ENCODE measurements around the gene CNTNAP4. TPM values are rescaled to one million over a fixed set of nuclear protein-coding genes. Genes with fewer than 3 reads are reported as not detected.

Gene CNTNAP4
- polyA plus RNA-seq, 3 donors, result not detected

GRCh38 chr16:76456016-76456415 is 178.8 kb downstream of the CNTNAP4 start:
- WGBS (ENCODE audit: insufficient coverage), result no CpG with 5 or more reads among the region's 5 CpGs
- TF ChIP-seq CTCF (IDR thresholded peaks at IDR 0.05), result no peak

DNA sequence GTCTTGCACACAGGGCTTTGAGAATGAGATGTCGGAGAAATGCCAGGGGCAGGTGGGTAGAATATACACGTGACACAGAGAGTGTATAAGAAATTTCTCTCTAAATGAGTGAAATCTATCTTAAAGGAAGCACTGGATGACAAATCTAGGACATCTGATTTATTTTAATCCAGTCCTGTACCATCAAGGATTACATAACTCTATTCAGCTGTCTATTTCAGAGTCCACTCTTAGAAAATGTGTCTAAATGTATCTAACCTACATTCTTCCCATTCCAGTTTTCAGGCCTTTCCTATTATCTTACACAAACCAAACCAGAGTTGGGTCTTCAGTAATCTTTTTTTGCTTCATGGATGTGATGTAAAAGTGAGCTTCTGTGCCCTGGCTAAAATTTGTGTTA is 181.9 kb downstream of the CNTNAP4 start:
- no peaks in the 10 kb centered on the region for H3K36me3 ChIP-seq (replicated peaks in 1 of 2; ENCODE audit: control insufficient read depth in 1 of 2, insufficient read depth in 2 of 2, low read length in 2 of 2)
- Mint-ChIP-seq H3K36me3 (no peaks in the 10 kb centered on the region), H3K4me3 (no peak overlapping the region), H3K27me3 (ENCODE audit: low read depth in 3 of 3) (peaks cover 0 to 1% (median 0%) of the 10 kb centered on the region in 3 donors), H3K4me1 (no peaks in the 10 kb centered on the region), H3K9me3 (no peaks in the 10 kb centered on the region), H3K27ac (no peak overlapping the region)
- WGBS (ENCODE audit: insufficient coverage), result no CpG with 5 or more reads among the region's 2 CpGs
- no peaks in the 10 kb centered on the region for H3K9me3 ChIP-seq (replicated peaks in 1 of 2; ENCODE audit: control insufficient read depth in 1 of 2, insufficient read depth in 1 of 2, low read length in 2 of 2)
- H3K27ac ChIP-seq (ENCODE audit: low read depth in 1 of 2, low read length in 2 of 2), result no peak overlapping the region
- no peak overlapping the region for H3K4me3 ChIP-seq (replicated peaks in 1 of 3; ENCODE audit: low read depth in 2 of 3, low read length in 3 of 3)
- H2AFZ ChIP-seq (ENCODE audit: insufficient read depth, low read depth, low read length, poor library complexity, severe bottlenecking), result no peak overlapping the region
- no peaks in the 10 kb centered on the region for H3K27me3 ChIP-seq (ENCODE audit: control insufficient read depth in 2 of 2, insufficient read depth in 2 of 2, low read length in 2 of 2)
- no peaks in the 10 kb centered on the region for H4K20me1 ChIP-seq (ENCODE audit: insufficient read depth, low read length)
- no peak overlapping the region for H3K4me2 ChIP-seq (replicated peaks; ENCODE audit: extremely low read depth, low read length, poor library complexity, severe bottlenecking)
- TF ChIP-seq CTCF (IDR thresholded peaks at IDR 0.05), result no peak
- intact Hi-C loops (cut with micrococcal nuclease), result no loop called here
- no peak overlapping the region for H3K9ac ChIP-seq (ENCODE audit: insufficient read depth, low read length, poor library complexity, severe bottlenecking)
- no peaks in the 10 kb centered on the region for H3K4me1 ChIP-seq (ENCODE audit: control insufficient read depth in 1 of 2, insufficient read depth in 2 of 2, low read length in 2 of 2)
- no peaks in the 10 kb centered on the region for H3K79me2 ChIP-seq (ENCODE audit: insufficient read depth, low read length)
- DNase-seq, result no peak

More at GRCh38 chr16:76456016-76456415, 178.8 kb downstream of the CNTNAP4 start:
- no peaks in the 10 kb centered on the region for H3K79me2 ChIP-seq (ENCODE audit: insufficient read depth, low read length)
- no peak overlapping the region for H2AFZ ChIP-seq (ENCODE audit: insufficient read depth, low read depth, low read length, poor library complexity, severe bottlenecking)
- no peak overlapping the region for H3K4me3 Mint-ChIP-seq
- H3K9me3 ChIP-seq (replicated peaks in 1 of 2; ENCODE audit: control insufficient read depth in 1 of 2, insufficient read depth in 1 of 2, low read length in 2 of 2), result no peaks in the 10 kb centered on the region
- intact Hi-C loops (cut with micrococcal nuclease), result no loop called here
- no peak overlapping the region for H3K9ac ChIP-seq (ENCODE audit: insufficient read depth, low read length, poor library complexity, severe bottlenecking)
- H3K9me3 Mint-ChIP-seq, result no peaks in the 10 kb centered on the region
- no peaks in the 10 kb centered on the region for H3K36me3 Mint-ChIP-seq
- no peaks in the 10 kb centered on the region for H3K4me1 ChIP-seq (ENCODE audit: control insufficient read depth in 1 of 2, insufficient read depth in 2 of 2, low read length in 2 of 2)
- no peak overlapping the region for H3K27ac Mint-ChIP-seq
- H3K27me3 ChIP-seq (ENCODE audit: control insufficient read depth in 2 of 2, insufficient read depth in 2 of 2, low read length in 2 of 2), result no peaks in the 10 kb centered on the region
- no peaks in the 10 kb centered on the region for H3K4me1 Mint-ChIP-seq
- H4K20me1 ChIP-seq (ENCODE audit: insufficient read depth, low read length), result no peaks in the 10 kb centered on the region
- peaks cover 0 to 1% (median 0%) of the 10 kb centered on the region in 3 donors for H3K27me3 Mint-ChIP-seq (ENCODE audit: low read depth in 3 of 3)
- H3K27ac ChIP-seq (ENCODE audit: low read depth in 1 of 2, low read length in 2 of 2), result no peak overlapping the region
- no peak overlapping the region for H3K4me2 ChIP-seq (replicated peaks; ENCODE audit: extremely low read depth, low read length, poor library complexity, severe bottlenecking)
- H3K36me3 ChIP-seq (replicated peaks in 1 of 2; ENCODE audit: control insufficient read depth in 1 of 2, insufficient read depth in 2 of 2, low read length in 2 of 2), result no peaks in the 10 kb centered on the region
- H3K4me3 ChIP-seq (replicated peaks in 1 of 3; ENCODE audit: low read depth in 2 of 3, low read length in 3 of 3), result no peak overlapping the region
- no peak for DNase-seq

All from CD14-positive monocyte (primary cell).